ENCODE data around the gene AUTS2. TPM values are rescaled to one million over a fixed set of nuclear protein-coding genes. Genes with fewer than 3 reads are reported as not detected.

Gene AUTS2
- total and polyA plus RNA-seq, 2 experiments from 2014 or later, result 32.0 to 91.0 TPM

DNA sequence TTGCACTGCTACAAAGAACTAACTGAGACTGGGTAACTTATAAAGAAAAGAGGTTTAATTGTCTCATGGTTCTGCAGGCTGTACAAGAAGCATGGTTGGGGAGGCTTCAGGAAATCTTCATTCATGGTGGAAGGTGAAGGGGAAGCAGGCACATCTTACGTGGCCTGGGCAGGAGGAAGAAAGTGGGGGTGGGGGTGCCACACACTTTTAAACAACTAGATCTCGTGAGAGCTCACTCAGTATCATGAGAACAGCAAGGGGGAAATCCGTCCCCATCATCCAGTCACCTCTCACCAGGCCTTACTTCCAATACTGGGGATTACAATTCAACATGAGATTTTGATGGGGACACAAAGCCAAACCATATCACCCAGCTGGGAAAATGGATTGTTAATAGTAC lies 281.7 kb downstream of the AUTS2 start (continued):
- TF ChIP-seq, protein P1, sequence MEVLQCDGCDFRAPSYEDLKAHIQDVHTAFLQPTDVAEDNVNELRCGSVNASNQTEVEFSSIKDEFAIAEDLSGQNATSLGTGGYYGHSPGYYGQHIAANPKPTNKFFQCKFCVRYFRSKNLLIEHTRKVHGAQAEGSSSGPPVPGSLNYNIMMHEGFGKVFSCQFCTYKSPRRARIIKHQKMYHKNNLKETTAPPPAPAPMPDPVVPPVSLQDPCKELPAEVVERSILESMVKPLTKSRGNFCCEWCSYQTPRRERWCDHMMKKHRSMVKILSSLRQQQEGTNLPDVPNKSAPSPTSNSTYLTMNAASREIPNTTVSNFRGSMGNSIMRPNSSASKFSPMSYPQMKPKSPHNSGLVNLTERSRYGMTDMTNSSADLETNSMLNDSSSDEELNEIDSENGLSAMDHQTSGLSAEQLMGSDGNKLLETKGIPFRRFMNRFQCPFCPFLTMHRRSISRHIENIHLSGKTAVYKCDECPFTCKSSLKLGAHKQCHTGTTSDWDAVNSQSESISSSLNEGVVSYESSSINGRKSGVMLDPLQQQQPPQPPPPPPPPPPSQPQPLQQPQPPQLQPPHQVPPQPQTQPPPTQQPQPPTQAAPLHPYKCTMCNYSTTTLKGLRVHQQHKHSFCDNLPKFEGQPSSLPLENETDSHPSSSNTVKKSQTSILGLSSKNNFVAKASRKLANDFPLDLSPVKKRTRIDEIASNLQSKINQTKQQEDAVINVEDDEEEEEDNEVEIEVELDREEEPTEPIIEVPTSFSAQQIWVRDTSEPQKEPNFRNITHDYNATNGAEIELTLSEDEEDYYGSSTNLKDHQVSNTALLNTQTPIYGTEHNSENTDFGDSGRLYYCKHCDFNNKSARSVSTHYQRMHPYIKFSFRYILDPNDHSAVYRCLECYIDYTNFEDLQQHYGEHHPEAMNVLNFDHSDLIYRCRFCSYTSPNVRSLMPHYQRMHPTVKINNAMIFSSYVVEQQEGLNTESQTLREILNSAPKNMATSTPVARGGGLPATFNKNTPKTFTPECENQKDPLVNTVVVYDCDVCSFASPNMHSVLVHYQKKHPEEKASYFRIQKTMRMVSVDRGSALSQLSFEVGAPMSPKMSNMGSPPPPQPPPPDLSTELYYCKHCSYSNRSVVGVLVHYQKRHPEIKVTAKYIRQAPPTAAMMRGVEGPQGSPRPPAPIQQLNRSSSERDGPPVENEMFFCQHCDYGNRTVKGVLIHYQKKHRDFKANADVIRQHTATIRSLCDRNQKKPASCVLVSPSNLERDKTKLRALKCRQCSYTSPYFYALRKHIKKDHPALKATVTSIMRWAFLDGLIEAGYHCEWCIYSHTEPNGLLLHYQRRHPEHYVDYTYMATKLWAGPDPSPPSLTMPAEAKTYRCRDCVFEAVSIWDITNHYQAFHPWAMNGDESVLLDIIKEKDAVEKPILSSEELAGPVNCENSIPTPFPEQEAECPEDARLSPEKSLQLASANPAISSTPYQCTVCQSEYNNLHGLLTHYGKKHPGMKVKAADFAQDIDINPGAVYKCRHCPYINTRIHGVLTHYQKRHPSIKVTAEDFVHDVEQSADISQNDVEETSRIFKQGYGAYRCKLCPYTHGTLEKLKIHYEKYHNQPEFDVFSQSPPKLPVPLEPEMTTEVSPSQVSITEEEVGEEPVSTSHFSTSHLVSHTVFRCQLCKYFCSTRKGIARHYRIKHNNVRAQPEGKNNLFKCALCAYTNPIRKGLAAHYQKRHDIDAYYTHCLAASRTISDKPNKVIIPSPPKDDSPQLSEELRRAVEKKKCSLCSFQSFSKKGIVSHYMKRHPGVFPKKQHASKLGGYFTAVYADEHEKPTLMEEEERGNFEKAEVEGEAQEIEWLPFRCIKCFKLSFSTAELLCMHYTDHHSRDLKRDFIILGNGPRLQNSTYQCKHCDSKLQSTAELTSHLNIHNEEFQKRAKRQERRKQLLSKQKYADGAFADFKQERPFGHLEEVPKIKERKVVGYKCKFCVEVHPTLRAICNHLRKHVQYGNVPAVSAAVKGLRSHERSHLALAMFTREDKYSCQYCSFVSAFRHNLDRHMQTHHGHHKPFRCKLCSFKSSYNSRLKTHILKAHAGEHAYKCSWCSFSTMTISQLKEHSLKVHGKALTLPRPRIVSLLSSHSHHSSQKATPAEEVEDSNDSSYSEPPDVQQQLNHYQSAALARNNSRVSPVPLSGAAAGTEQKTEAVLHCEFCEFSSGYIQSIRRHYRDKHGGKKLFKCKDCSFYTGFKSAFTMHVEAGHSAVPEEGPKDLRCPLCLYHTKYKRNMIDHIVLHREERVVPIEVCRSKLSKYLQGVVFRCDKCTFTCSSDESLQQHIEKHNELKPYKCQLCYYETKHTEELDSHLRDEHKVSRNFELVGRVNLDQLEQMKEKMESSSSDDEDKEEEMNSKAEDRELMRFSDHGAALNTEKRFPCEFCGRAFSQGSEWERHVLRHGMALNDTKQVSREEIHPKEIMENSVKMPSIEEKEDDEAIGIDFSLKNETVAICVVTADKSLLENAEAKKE (CRISPR knock-in tag; IDR thresholded peaks at IDR 0.05), result no peak
- no peak for TF ChIP-seq ZNF331 (CRISPR knock-in tag; IDR thresholded peaks at IDR 0.05; ENCODE audit: low read depth)

DNA sequence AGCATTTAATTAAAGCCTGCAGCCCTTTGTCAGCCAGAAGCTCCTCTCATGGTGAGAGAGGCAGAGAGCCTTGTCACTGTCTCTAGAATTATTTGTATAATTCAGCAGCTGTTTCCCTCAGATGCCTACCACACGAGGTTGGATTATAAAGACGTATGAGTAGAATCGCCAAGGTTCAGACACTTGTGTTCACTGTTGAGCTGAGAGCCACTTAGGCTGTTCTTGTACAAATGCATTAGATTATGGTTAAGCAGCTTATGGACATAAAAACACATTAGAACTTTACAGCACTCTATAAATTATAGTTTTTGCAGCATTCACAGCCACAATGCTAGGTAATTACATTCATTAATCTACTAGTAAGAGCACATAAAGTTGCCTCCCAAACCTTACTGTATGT lies 282.6 kb downstream of the AUTS2 start:
- Histone ChIP-seq H3K4me2 (no peak overlapping the region), H2AFZ (no peak overlapping the region), H3K27ac (ENCODE audit: low read depth) (no peak overlapping the region), H3K27me3 (ENCODE audit: insufficient read depth) (no peaks in the 10 kb centered on the region), H3K79me2 (replicated peaks; ENCODE audit: insufficient read depth) (no peaks in the 10 kb centered on the region), H3K36me3 (ENCODE audit: insufficient read depth) (no peaks in the 10 kb centered on the region), H4K20me1 (replicated peaks; ENCODE audit: insufficient read depth) (no peaks in the 10 kb centered on the region; the same call in 1 of the 2 replicates), H3F3A (replicated peaks; ENCODE audit: low read depth) (no peaks in the 10 kb centered on the region), H3K4me3 (no peak overlapping the region), H3K4me1 (ENCODE audit: insufficient read depth) (no peaks in the 10 kb centered on the region), H3K9me2 (ENCODE audit: insufficient read depth) (no peaks in the 10 kb centered on the region)
- ATAC-seq, result no peak
- no peaks in the 10 kb centered on the region; the same call in 2 of the 3 replicates for H3K4me1 Mint-ChIP-seq
- H3K4me3 Mint-ChIP-seq, result no peak overlapping the region
- no peak overlapping the region for H3K27ac Mint-ChIP-seq
- DNase-seq (ENCODE audit: low spot score), result no peak
- TF ChIP-seq ZNF114 (CRISPR knock-in tag; IDR thresholded peaks at IDR 0.05), result no peak
- no peak for TF ChIP-seq CTCF (conservative IDR thresholded peaks at IDR 0.05; ENCODE audit: low read depth in 2 of 2)
- TF ChIP-seq EZH2 (IDR thresholded peaks at IDR 0.05; ENCODE audit: low read depth, unreplicated experiment), result no peak
- TF ChIP-seq ETS1 (IDR thresholded peaks at IDR 0.05), result no peak
- no peak for TF ChIP-seq STAT1 (IDR thresholded peaks at IDR 0.05; ENCODE audit: unreplicated experiment)
- TF ChIP-seq JUNB (IDR thresholded peaks at IDR 0.05; ENCODE audit: unreplicated experiment), result no peak
- TF ChIP-seq EZH2phosphoT487 (IDR thresholded peaks at IDR 0.05; ENCODE audit: unreplicated experiment), result no peak
- TF ChIP-seq NANOG (IDR thresholded peaks at IDR 0.05; ENCODE audit: borderline replicate concordance), result no peak
- no peak for TF ChIP-seq ZNF331 (CRISPR knock-in tag; IDR thresholded peaks at IDR 0.05; ENCODE audit: low read depth)
- TF ChIP-seq REST (IDR thresholded peaks at IDR 0.05; ENCODE audit: unreplicated experiment), result no peak
- TF ChIP-seq POLR2AphosphoS5 (IDR thresholded peaks at IDR 0.05; ENCODE audit: low read depth), result no peak
- TF ChIP-seq CREB1 (CRISPR knock-in tag; IDR thresholded peaks at IDR 0.05; ENCODE audit: low read depth), result no peak
- no peaks in the 10 kb centered on the region for H3K9me3 Mint-ChIP-seq
- H3K27me3 Mint-ChIP-seq (ENCODE audit: insufficient read depth, low read depth, poor library complexity), result no peaks in the 10 kb centered on the region
- no peaks in the 10 kb centered on the region for H3K36me3 Mint-ChIP-seq (ENCODE audit: low read depth)

All from GM23338 (cell line).